ENCODE measurements around the gene CAPN7. TPM values are rescaled to one million over a fixed set of nuclear protein-coding genes. Genes with fewer than 3 reads are reported as not detected.
"Not testable (repeated sequence)": the region's sequence is repeated elsewhere in the genome, so short reads cannot be mapped to it uniquely, and the experiment has no call there.

Gene CAPN7
- total RNA-seq, 2 donors from 2014 or later = 25.4 to 35.0 TPM

- H3K9me3 Mint-ChIP-seq = no peaks in the 10 kb centered on the region
- no peak for ATAC-seq
These were observed 20.0 kb upstream of the CAPN7 start for GRCh38 chr3:15186101-15186476.

GRCh38 chr3:15186477-15187164, 19.4 kb upstream of the CAPN7 start:
- ATAC-seq; H3K36me3 Mint-ChIP-seq; DNase-seq (ENCODE audit: low spot score in 2 of 2); H3K9me3 Mint-ChIP-seq; H3K27ac Mint-ChIP-seq: not testable (repeated sequence)

More at GRCh38 chr3:15186101-15186476, 20.0 kb upstream of the CAPN7 start:
- H3K36me3 Mint-ChIP-seq = no peaks in the 10 kb centered on the region
- DNase-seq (ENCODE audit: low spot score in 2 of 2) = no peak
- H3K27ac Mint-ChIP-seq = no peak overlapping the region

- no peaks in the 10 kb centered on the region for H3K9me3 Mint-ChIP-seq
- no peak for ATAC-seq
These were observed 8.6 kb upstream of the CAPN7 start for GRCh38 chr3:15197340-15198029.

GRCh38 chr3:15198686-15199085, 7.4 kb upstream of the CAPN7 start:
- no peaks in the 10 kb centered on the region for H3K9me3 Mint-ChIP-seq
- H3K36me3 Mint-ChIP-seq = no peaks in the 10 kb centered on the region
- no peak overlapping the region for H3K27ac Mint-ChIP-seq
- no peak for DNase-seq (ENCODE audit: low spot score in 2 of 2)
- peak; percentile 23 to 57 for ATAC-seq

More at GRCh38 chr3:15197340-15198029, 8.6 kb upstream of the CAPN7 start:
- no peak for DNase-seq (ENCODE audit: low spot score in 2 of 2)
- no peak overlapping the region for H3K27ac Mint-ChIP-seq
- no peaks in the 10 kb centered on the region for H3K36me3 Mint-ChIP-seq

- peak in 1 of 2 donors; percentile 15 for ATAC-seq
- no peaks in the 10 kb centered on the region for H3K9me3 Mint-ChIP-seq
- H3K36me3 Mint-ChIP-seq = no peaks in the 10 kb centered on the region
- no peak for DNase-seq (ENCODE audit: low spot score in 2 of 2)
- H3K27ac Mint-ChIP-seq = no peak overlapping the region
These were observed 6.4 kb upstream of the CAPN7 start for GRCh38 chr3:15199493-15200105.

- no peak for ATAC-seq
- Mint-ChIP-seq H3K36me3 (peaks cover 6% of the 10 kb centered on the region in 2 donors), H3K27ac (no peak overlapping the region), H3K9me3 (no peaks in the 10 kb centered on the region)
- DNase-seq (ENCODE audit: low spot score in 2 of 2) = no peak
These were observed 2.0 kb upstream of the CAPN7 start for GRCh38 chr3:15204005-15204404.

- peaks cover 6% of the 10 kb centered on the region in 2 donors for H3K36me3 Mint-ChIP-seq
- peak overlapping the region; percentile 66 to 87 for H3K27ac Mint-ChIP-seq
- H3K9me3 Mint-ChIP-seq = no peaks in the 10 kb centered on the region
- no peak for DNase-seq (ENCODE audit: low spot score in 2 of 2)
- no peak for ATAC-seq
These were observed 538 bp upstream of the CAPN7 start for GRCh38 chr3:15205482-15205933.

- DNase-seq (ENCODE audit: low spot score in 2 of 2) (peak; percentile 25 to 58), ATAC-seq (peak; percentile 11 to 27)
- peaks cover 6% of the 10 kb centered on the region in 2 donors for H3K36me3 Mint-ChIP-seq
These were observed 873 bp downstream of the CAPN7 start for GRCh38 chr3:15206662-15207576.

GRCh38 chr3:15207836-15208504, 1.9 kb downstream of the CAPN7 start:
- no peaks in the 10 kb centered on the region for H3K9me3 Mint-ChIP-seq
- DNase-seq (ENCODE audit: low spot score in 2 of 2) (no peak), ATAC-seq (no peak)
- H3K36me3 Mint-ChIP-seq = peaks cover 6 to 11% of the 10 kb centered on the region in 2 donors
- peak overlapping the region in 1 of 2 donors; percentile 15 for H3K27ac Mint-ChIP-seq

More at GRCh38 chr3:15206662-15207576, 873 bp downstream of the CAPN7 start:
- Mint-ChIP-seq H3K9me3 (no peaks in the 10 kb centered on the region), H3K27ac (peak overlapping the region; percentile 87 to 93)

- Mint-ChIP-seq H3K9me3 (no peaks in the 10 kb centered on the region), H3K27ac (no peak overlapping the region), H3K36me3 (peaks cover 8 to 12% of the 10 kb centered on the region in 2 donors)
- ATAC-seq (no peak), DNase-seq (ENCODE audit: low spot score in 2 of 2) (no peak)
These were observed 5.9 kb downstream of the CAPN7 start for GRCh38 chr3:15211937-15212336.

- no peak for ATAC-seq
- no peaks in the 10 kb centered on the region for H3K9me3 Mint-ChIP-seq
- H3K36me3 Mint-ChIP-seq = peaks cover 6 to 27% of the 10 kb centered on the region in 2 donors
- H3K27ac Mint-ChIP-seq = peak overlapping the region in 1 of 2 donors; percentile 5
- DNase-seq (ENCODE audit: low spot score in 2 of 2) = no peak
These were observed 8.7 kb downstream of the CAPN7 start for GRCh38 chr3:15214758-15215157.

GRCh38 chr3:15215996-15216395, 9.9 kb downstream of the CAPN7 start:
- Mint-ChIP-seq H3K9me3 (no peaks in the 10 kb centered on the region), H3K27ac (no peak overlapping the region), H3K36me3 (peaks cover 11 to 38% of the 10 kb centered on the region in 2 donors)
- ATAC-seq = no peak
- DNase-seq (ENCODE audit: low spot score in 2 of 2) = no peak

- Mint-ChIP-seq H3K9me3 (no peaks in the 10 kb centered on the region), H3K36me3 (peaks cover 11 to 38% of the 10 kb centered on the region in 2 donors), H3K27ac (no peak overlapping the region)
- DNase-seq (ENCODE audit: low spot score in 2 of 2) (no peak), ATAC-seq (no peak)
These were observed 10.5 kb downstream of the CAPN7 start for GRCh38 chr3:15216501-15216900.

GRCh38 chr3:15217011-15217671, 11.1 kb downstream of the CAPN7 start:
- ATAC-seq = no peak
- DNase-seq (ENCODE audit: low spot score in 2 of 2) = no peak
- Mint-ChIP-seq H3K27ac (no peak overlapping the region), H3K36me3 (peaks cover 11 to 37% of the 10 kb centered on the region in 2 donors), H3K9me3 (no peaks in the 10 kb centered on the region)

GRCh38 chr3:15217841-15218267, 11.8 kb downstream of the CAPN7 start:
- no peak overlapping the region for H3K27ac Mint-ChIP-seq
- no peaks in the 10 kb centered on the region for H3K9me3 Mint-ChIP-seq
- DNase-seq (ENCODE audit: low spot score in 2 of 2) = no peak
- no peak for ATAC-seq
- peaks cover 11 to 34% of the 10 kb centered on the region in 2 donors for H3K36me3 Mint-ChIP-seq

Data from activated naive CD4-positive, alpha-beta T cell treated with anti-CD3 and anti-CD28 coated beads, Interleukin-2, amount 50 U/mL, for 72 hours (primary cell).